ENCODE results near the gene NEFH.

NEFH gene

GRCh38 chr22:29509815-29510214 is 29.8 kb downstream of the NEFH start:
- DNase-seq: no peak

- no peak for DNase-seq
Observed at GRCh38 chr22:29510542-29510941, 30.5 kb downstream of the NEFH start.

GRCh38 chr22:29511126-29511862 is 31.3 kb downstream of the NEFH start:
- DNase-seq: no peak

GRCh38 chr22:29512031-29512430 is 32.0 kb downstream of the NEFH start:
- DNase-seq: no peak

GRCh38 chr22:29517215-29517908 is 37.3 kb downstream of the NEFH start:
- DNase-seq: no peak

- DNase-seq: no peak
Observed at GRCh38 chr22:29518427-29518826, 38.4 kb downstream of the NEFH start.

- DNase-seq: no peak
Observed at GRCh38 chr22:29519996-29520395, 40.0 kb downstream of the NEFH start.

GRCh38 chr22:29520851-29521250 is 40.8 kb downstream of the NEFH start:
- no peak for DNase-seq

GRCh38 chr22:29521526-29521925 is 41.5 kb downstream of the NEFH start:
- DNase-seq: no peak

- DNase-seq: no peak
Observed at GRCh38 chr22:29523761-29524160, 43.7 kb downstream of the NEFH start.

- DNase-seq: peak; percentile 18
Observed at GRCh38 chr22:29524442-29525191, 44.6 kb downstream of the NEFH start.

GRCh38 chr22:29528144-29528543 is 48.1 kb downstream of the NEFH start:
- no peak for DNase-seq

GRCh38 chr22:29530716-29531115 is 50.7 kb downstream of the NEFH start:
- DNase-seq: no peak

GRCh38 chr22:29531419-29531818 is 51.4 kb downstream of the NEFH start:
- DNase-seq: no peak

- DNase-seq: no peak
Observed at GRCh38 chr22:29536411-29536810, 56.4 kb downstream of the NEFH start.

GRCh38 chr22:29539105-29539504 is 59.1 kb downstream of the NEFH start:
- no peak for DNase-seq

Measured in activated CD4-positive, alpha-beta T cell treated with anti-CD3 and anti-CD28 coated beads, Interleukin-2, Interleukin-6, amounts not matched to agents 100 ng/mL and 50 ng/mL, durations not matched to agents 16 hours and 8 hours (primary cell).